ENCODE measurements around the gene RAB3A.

- no peak for TF ChIP-seq RAD21 (IDR thresholded peaks at IDR 0.05; ENCODE audit: low read depth)
- no peak for TF ChIP-seq NFIC (IDR thresholded peaks at IDR 0.05)
- no peak for TF ChIP-seq CEBPB (IDR thresholded peaks at IDR 0.05)
These were observed 755 bp upstream of the RAB3A start for GRCh38 chr19:18204394-18205199.

Data from Ishikawa (cell line).